Measurements from ENCODE around the gene DENND2A.
A peak's percentile ranks its signal among the peaks of the same experiment; 100 is the strongest.

Gene DENND2A

DNA sequence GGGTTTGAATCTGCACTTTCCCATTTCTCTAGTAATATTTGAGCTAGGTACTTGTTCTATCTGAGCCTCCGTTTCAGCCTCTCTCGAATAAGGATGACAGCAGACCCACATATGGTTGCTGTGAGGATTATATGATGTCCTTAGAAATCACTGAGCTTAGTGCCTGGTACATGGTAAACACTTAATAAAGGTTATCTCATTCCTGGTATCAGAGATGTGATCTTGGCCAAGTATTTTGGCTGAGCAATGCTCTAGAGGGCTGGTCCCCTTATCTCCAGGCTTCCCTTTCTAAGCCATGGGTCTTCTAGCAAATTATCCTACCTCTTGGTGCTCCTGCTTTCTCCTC lies 160.9 kb downstream of the DENND2A start:
- peak overlapping the region; percentile 92 for H3K4me3 ChIP-seq (replicated peaks; ENCODE audit: insufficient read depth, low read length)
- no peaks in the 10 kb centered on the region for H3K27me3 ChIP-seq (ENCODE audit: insufficient read depth, poor library complexity, severe bottlenecking)
- TF ChIP-seq SPI1 (IDR thresholded peaks at IDR 0.05; ENCODE audit: borderline replicate concordance, low read depth) (no peak), GABPA (IDR thresholded peaks at IDR 0.05; ENCODE audit: low read depth) (no peak), POLR2AphosphoS5 (IDR thresholded peaks at IDR 0.05; ENCODE audit: low read depth) (no peak)
- TF ChIP-seq, protein P1, sequence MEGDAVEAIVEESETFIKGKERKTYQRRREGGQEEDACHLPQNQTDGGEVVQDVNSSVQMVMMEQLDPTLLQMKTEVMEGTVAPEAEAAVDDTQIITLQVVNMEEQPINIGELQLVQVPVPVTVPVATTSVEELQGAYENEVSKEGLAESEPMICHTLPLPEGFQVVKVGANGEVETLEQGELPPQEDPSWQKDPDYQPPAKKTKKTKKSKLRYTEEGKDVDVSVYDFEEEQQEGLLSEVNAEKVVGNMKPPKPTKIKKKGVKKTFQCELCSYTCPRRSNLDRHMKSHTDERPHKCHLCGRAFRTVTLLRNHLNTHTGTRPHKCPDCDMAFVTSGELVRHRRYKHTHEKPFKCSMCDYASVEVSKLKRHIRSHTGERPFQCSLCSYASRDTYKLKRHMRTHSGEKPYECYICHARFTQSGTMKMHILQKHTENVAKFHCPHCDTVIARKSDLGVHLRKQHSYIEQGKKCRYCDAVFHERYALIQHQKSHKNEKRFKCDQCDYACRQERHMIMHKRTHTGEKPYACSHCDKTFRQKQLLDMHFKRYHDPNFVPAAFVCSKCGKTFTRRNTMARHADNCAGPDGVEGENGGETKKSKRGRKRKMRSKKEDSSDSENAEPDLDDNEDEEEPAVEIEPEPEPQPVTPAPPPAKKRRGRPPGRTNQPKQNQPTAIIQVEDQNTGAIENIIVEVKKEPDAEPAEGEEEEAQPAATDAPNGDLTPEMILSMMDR (IDR thresholded peaks at IDR 0.05; ENCODE audit: insufficient read depth, low read length): no peak
- TF ChIP-seq, protein P2, sequence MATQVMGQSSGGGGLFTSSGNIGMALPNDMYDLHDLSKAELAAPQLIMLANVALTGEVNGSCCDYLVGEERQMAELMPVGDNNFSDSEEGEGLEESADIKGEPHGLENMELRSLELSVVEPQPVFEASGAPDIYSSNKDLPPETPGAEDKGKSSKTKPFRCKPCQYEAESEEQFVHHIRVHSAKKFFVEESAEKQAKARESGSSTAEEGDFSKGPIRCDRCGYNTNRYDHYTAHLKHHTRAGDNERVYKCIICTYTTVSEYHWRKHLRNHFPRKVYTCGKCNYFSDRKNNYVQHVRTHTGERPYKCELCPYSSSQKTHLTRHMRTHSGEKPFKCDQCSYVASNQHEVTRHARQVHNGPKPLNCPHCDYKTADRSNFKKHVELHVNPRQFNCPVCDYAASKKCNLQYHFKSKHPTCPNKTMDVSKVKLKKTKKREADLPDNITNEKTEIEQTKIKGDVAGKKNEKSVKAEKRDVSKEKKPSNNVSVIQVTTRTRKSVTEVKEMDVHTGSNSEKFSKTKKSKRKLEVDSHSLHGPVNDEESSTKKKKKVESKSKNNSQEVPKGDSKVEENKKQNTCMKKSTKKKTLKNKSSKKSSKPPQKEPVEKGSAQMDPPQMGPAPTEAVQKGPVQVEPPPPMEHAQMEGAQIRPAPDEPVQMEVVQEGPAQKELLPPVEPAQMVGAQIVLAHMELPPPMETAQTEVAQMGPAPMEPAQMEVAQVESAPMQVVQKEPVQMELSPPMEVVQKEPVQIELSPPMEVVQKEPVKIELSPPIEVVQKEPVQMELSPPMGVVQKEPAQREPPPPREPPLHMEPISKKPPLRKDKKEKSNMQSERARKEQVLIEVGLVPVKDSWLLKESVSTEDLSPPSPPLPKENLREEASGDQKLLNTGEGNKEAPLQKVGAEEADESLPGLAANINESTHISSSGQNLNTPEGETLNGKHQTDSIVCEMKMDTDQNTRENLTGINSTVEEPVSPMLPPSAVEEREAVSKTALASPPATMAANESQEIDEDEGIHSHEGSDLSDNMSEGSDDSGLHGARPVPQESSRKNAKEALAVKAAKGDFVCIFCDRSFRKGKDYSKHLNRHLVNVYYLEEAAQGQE (IDR thresholded peaks at IDR 0.05; ENCODE audit: insufficient replicate concordance, low read depth): no peak
- no peak for DNase-seq (ENCODE audit: low read depth in 1 of 2, low spot score in 1 of 2)
- H3K27ac ChIP-seq (replicated peaks): peak overlapping the region; percentile 89; the same call in 1 of the 2 replicates

DNA sequence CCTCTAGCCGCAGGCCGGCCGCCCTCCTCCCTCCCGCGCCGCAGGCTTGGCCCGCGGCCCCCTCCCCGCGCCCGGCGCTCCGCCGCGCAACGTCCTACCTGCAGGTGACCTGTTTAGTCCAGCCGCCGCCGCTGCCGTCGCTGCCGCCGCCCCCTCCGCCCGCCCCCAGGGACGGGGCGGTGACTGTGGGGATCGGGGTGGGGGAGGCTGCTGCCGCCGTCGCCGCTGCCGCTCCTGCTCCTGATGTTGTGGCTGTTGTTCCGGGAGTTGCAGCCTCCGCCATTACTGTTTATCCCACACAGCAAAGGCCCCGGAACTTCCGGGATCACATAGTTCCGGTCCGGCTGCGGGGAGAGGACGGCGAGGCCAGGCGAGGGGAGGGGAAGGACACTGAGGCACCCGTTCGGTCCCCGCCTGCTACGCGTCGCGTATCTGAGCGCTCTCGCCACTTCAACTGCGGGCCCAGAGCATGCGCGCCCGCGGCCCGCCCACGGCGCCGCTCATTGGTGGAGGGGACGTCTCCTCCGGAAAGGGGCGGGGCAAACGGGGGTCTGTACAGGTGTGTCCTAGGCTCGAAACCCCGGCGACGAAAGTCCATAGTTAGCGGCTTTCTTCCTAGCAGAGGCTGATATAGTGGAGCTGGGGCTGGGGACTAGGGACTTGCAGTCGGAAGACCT lies 161.4 kb downstream of the DENND2A start, which contains the start of gene MKRN1:
Gene MKRN1, minus strand, starts transcription at position 444 of the 677 bp plus-strand sequence. Its CDS starts 161 bp downstream, at position 283.
- no peak for TF ChIP-seq SPI1 (IDR thresholded peaks at IDR 0.05; ENCODE audit: borderline replicate concordance, low read depth)
- TF ChIP-seq POLR2AphosphoS5 (IDR thresholded peaks at IDR 0.05; ENCODE audit: low read depth): peak; percentile 17; the same call in 1 of the 2 replicates
- TF ChIP-seq, protein P2 (IDR thresholded peaks at IDR 0.05; ENCODE audit: insufficient replicate concordance, low read depth): peak; percentile 45
- TF ChIP-seq, protein P1 (IDR thresholded peaks at IDR 0.05; ENCODE audit: insufficient read depth, low read length): no peak
- TF ChIP-seq GABPA (IDR thresholded peaks at IDR 0.05; ENCODE audit: low read depth): peak; percentile 87
- H3K4me3 ChIP-seq (replicated peaks; ENCODE audit: insufficient read depth, low read length): peak within 1 kb of the TSS; percentile 92
- H3K27me3 ChIP-seq (ENCODE audit: insufficient read depth, poor library complexity, severe bottlenecking): no peaks in the 10 kb centered on the region
- peak; percentile 90 to 94 for DNase-seq (ENCODE audit: low read depth in 1 of 2, low spot score in 1 of 2)
- peak within 1 kb of the TSS; percentile 89 for H3K27ac ChIP-seq (replicated peaks)

DNA sequence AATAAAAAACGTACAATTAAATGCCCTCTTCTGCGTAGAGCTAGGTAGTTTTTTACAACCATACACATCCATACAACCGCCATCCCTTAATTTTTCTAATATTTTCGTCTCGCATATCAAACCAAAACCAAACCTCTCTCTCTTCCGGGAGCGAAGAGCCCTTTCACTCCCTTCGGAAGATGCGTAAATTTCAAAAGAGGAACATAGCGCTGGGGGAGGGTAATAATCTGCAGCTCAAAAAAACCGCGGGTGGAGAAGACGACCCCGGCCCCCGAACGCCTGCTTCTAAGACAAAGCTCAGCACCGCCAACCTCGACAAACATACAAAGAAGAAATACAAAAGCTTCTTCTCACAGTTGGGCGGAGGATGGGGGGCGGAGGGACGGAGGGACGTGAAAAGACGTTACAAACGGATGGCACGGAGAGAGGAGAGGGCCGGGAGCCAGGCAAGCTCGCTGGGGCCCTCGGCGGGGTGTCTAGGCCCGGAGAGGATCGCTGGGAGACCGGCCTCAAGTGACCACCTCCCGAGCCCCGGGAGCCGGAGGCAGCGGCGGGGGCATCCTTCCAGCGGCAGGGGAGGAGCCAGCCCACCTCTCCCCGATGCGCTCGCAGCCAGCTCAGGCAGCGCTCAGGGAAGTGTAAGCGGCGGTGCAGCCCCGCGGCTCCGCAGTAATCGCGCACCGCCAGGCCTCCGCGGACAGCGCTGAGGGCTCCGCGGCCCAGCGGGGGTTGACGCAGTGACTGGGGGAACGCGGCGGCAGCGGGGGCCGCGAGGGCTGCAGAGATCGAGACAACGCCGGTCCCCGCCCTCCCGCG lies 162.2 kb downstream of the DENND2A start:
- peak overlapping the region; percentile 92 for H3K4me3 ChIP-seq (replicated peaks; ENCODE audit: insufficient read depth, low read length)
- H3K27ac ChIP-seq (replicated peaks): peak overlapping the region; percentile 89
- DNase-seq (ENCODE audit: low read depth in 1 of 2, low spot score in 1 of 2): peak; percentile 15 to 63
- H3K27me3 ChIP-seq (ENCODE audit: insufficient read depth, poor library complexity, severe bottlenecking): no peaks in the 10 kb centered on the region
- no peak for TF ChIP-seq GABPA (IDR thresholded peaks at IDR 0.05; ENCODE audit: low read depth)
- TF ChIP-seq POLR2AphosphoS5 (IDR thresholded peaks at IDR 0.05; ENCODE audit: low read depth): 0 out of 2 replicates have a peak, but pooled peaks have one; percentile 32
- peak; percentile 21; the same call in 1 of the 2 replicates for TF ChIP-seq SPI1 (IDR thresholded peaks at IDR 0.05; ENCODE audit: borderline replicate concordance, low read depth)
- TF ChIP-seq, protein P2 (IDR thresholded peaks at IDR 0.05; ENCODE audit: insufficient replicate concordance, low read depth): no peak
- TF ChIP-seq, protein P1 (IDR thresholded peaks at IDR 0.05; ENCODE audit: insufficient read depth, low read length): no peak

Data from HL-60 (cell line).